Measurements from ENCODE around the gene LBX2.

Gene LBX2

GRCh38 chr2:74458132-74458937, 41.1 kb downstream of the LBX2 start, which contains the start of gene WBP1:
Gene WBP1, plus strand, starts transcription at chr2:74458438. Its CDS starts 165 bp downstream, at chr2:74458603.
- peak; percentile 100 for DNase-seq (ENCODE audit: low spot score)

- DNase-seq (ENCODE audit: low spot score), result peak; percentile 76
These were observed 41.8 kb downstream of the LBX2 start for GRCh38 chr2:74457549-74458131.

GRCh38 chr2:74457129-74457548, 42.3 kb downstream of the LBX2 start:
- DNase-seq (ENCODE audit: low spot score), result no peak

GRCh38 chr2:74454654-74455511, 44.5 kb downstream of the LBX2 start, which contains the start of gene INO80B:
Gene INO80B, plus strand, starts transcription at chr2:74455087. Its CDS starts 30 bp downstream, at chr2:74455117.
- DNase-seq (ENCODE audit: low spot score), result peak; percentile 97

GRCh38 chr2:74450570-74451190, 48.7 kb downstream of the LBX2 start:
- DNase-seq (ENCODE audit: low spot score), result no peak

- DNase-seq (ENCODE audit: low spot score), result no peak
These were observed 50.6 kb downstream of the LBX2 start for GRCh38 chr2:74448771-74449170.
